ENCODE results near the gene CD52. TPM values are rescaled to one million over a fixed set of nuclear protein-coding genes. Genes with fewer than 3 reads are reported as not detected.

CD52 gene
- not detected in 2 replicates for polyA plus RNA-seq (2012; rRNA removed)
- not detected in 2 replicates for polyA plus RNA-seq (2012; cell fraction: cytosol; rRNA removed)
- not detected in 2 replicates for polyA plus RNA-seq (2012; cell fraction: nucleus; rRNA removed)

GRCh38 chr1:26317612-26318337, at the start of gene CD52:
CD52 (plus strand) TSS chr1:26317958; CDS start chr1:26318018, 60 bp downstream.
- DNase-seq: no peak
- H4K20me1 ChIP-seq (ENCODE audit: insufficient read depth): no peaks in the 10 kb centered on the region
- ChIA-PET CTCF (interaction anchor here (1.0 to 10.4 kb wide), 5 partner anchors 10 to 84 kb away, joined by 3 to 213 read pairs (median 4); partner anchors contain the start of genes CEP85 and SH3BGRL3), POLR2A (no interaction called here)
- H3F3A ChIP-seq (replicated peaks; ENCODE audit: insufficient read depth): no peaks in the 10 kb centered on the region
- 82% methylated on average over 12 of the region's 12 CpGs for WGBS (ENCODE audit: low lambda C conversion rate)
- H3K36me3 ChIP-seq (replicated peaks in 1 of 2; ENCODE audit: control insufficient read depth in 1 of 2, insufficient read depth in 2 of 2, low read length in 1 of 2): no peaks in the 10 kb centered on the region
- no peaks in the 10 kb centered on the region for H3K9me2 ChIP-seq
- H3K27ac ChIP-seq (ENCODE audit: low read depth in 2 of 2, low read length in 1 of 2): no peak within 1 kb of the TSS
- peaks cover 0 to 3% of the 10 kb centered on the region in 2 experiments; a peak in 1 of 4 replicates for H3K4me1 ChIP-seq (ENCODE audit: control insufficient read depth in 1 of 2, insufficient read depth in 2 of 2, low read depth in 1 of 2, low read length in 1 of 2)
- H3K79me2 ChIP-seq (ENCODE audit: insufficient read depth): no peaks in the 10 kb centered on the region
- H3K9ac ChIP-seq: no peak within 1 kb of the TSS
- no peaks in the 10 kb centered on the region for H3K9me3 ChIP-seq
- H3K4me3 ChIP-seq (ENCODE audit: low read depth in 2 of 2, low read length in 1 of 2): no peak within 1 kb of the TSS
- 0 out of 2 replicates have a peak within 1 kb of the TSS, but pooled peaks have one; percentile 41 for H2AFZ ChIP-seq (ENCODE audit: low read depth)
- no peak within 1 kb of the TSS for H3K4me2 ChIP-seq
- TF ChIP-seq SIN3A (IDR thresholded peaks at IDR 0.05; ENCODE audit: borderline replicate concordance, low read depth, low read length): no peak
- no peak for TF ChIP-seq ZBTB33 (IDR thresholded peaks at IDR 0.05; ENCODE audit: borderline replicate concordance, low read depth)
- no peak for TF ChIP-seq FOSL2 (IDR thresholded peaks at IDR 0.05; ENCODE audit: borderline replicate concordance, low read depth)
- no peak for TF ChIP-seq MXI1 (IDR thresholded peaks at IDR 0.05; ENCODE audit: low read depth, low read length)
- TF ChIP-seq IRF3 (IDR thresholded peaks at IDR 0.05; ENCODE audit: low read depth, low read length): no peak
- no peak for TF ChIP-seq TCF12 (IDR thresholded peaks at IDR 0.05)
- no peak for TF ChIP-seq CHD2 (IDR thresholded peaks at IDR 0.05; ENCODE audit: low read length, partially characterized antibody)
- TF ChIP-seq RAD21 (IDR thresholded peaks at IDR 0.05; ENCODE audit: low read length): no peak
- TF ChIP-seq PBX3 (IDR thresholded peaks at IDR 0.05): no peak
- TF ChIP-seq RCOR1 (IDR thresholded peaks at IDR 0.05; ENCODE audit: low read length): no peak
- no peak for TF ChIP-seq GABPA (IDR thresholded peaks at IDR 0.05; ENCODE audit: low read depth)
- TF ChIP-seq TEAD4 (IDR thresholded peaks at IDR 0.05; ENCODE audit: borderline replicate concordance, insufficient read depth): no peak
- TF ChIP-seq JUND (IDR thresholded peaks at IDR 0.05): no peak
- TF ChIP-seq NRF1 (IDR thresholded peaks at IDR 0.05; ENCODE audit: low read depth, low read length): no peak
- no peak for TF ChIP-seq USF2 (IDR thresholded peaks at IDR 0.05; ENCODE audit: borderline replicate concordance, low read depth, low read length)
- H3K27me3 ChIP-seq (ENCODE audit: insufficient read depth): peaks cover 8% of the 10 kb centered on the region; the same call in 1 of the 2 replicates
